Cardiac fibroblast (primary cell): ENCODE measurements around the gene CTPS2.
A peak's percentile ranks its signal among the peaks of the same experiment; 100 is the strongest.

Experiments used
- DNase-seq, 2 donors: peaks; one replicate each; pipeline versions ENCODE4 v3.0.0 to v3.0.0-alpha.2; 2010; ENCODE audit warnings: low read depth in 2 of 2
- H3K4me3 ChIP-seq, 2 donors: replicated peaks in 1 of 2; 1 replicate in 1 of 2; 2 replicates in 1 of 2; pipeline ENCODE4 v1.5.1; 2011; ENCODE audit warnings: low read depth in 2 of 2, low read length in 2 of 2, mild to moderate bottlenecking in 2 of 2, moderate library complexity in 1 of 2
- CTCF ChIP-seq: IDR thresholded peaks from one replicate; pipeline ENCODE4 v1.5.1; 2011; ENCODE audit warnings: low read depth, mild to moderate bottlenecking, low read length, inconsistent platforms

CTPS2 gene

GRCh38 chrX:16594490-16594889, 118.0 kb downstream of the CTPS2 start:
- no peak for DNase-seq
- no peak overlapping the region for H3K4me3 ChIP-seq
- TF ChIP-seq CTCF = no peak

- TF ChIP-seq CTCF = no peak
- no peak overlapping the region for H3K4me3 ChIP-seq
- no peak for DNase-seq
These were observed 118.7 kb downstream of the CTPS2 start for GRCh38 chrX:16593801-16594200.

GRCh38 chrX:16592194-16592770, 120.2 kb downstream of the CTPS2 start:
- no peak for TF ChIP-seq CTCF
- H3K4me3 ChIP-seq = no peak overlapping the region
- no peak for DNase-seq

GRCh38 chrX:16589826-16590225, 122.6 kb downstream of the CTPS2 start:
- no peak overlapping the region for H3K4me3 ChIP-seq
- no peak for DNase-seq
- no peak for TF ChIP-seq CTCF

GRCh38 chrX:16589211-16589610, 123.3 kb downstream of the CTPS2 start:
- H3K4me3 ChIP-seq = no peak overlapping the region
- DNase-seq = peak; percentile 65 to 75
- no peak for TF ChIP-seq CTCF

GRCh38 chrX:16588266-16588665, 124.2 kb downstream of the CTPS2 start:
- no peak overlapping the region for H3K4me3 ChIP-seq
- no peak for TF ChIP-seq CTCF
- no peak for DNase-seq

- TF ChIP-seq CTCF = no peak
- H3K4me3 ChIP-seq = no peak overlapping the region
- peak in 1 of 2 donors; percentile 46 for DNase-seq
These were observed 124.6 kb downstream of the CTPS2 start for GRCh38 chrX:16587836-16588235.
